ENCODE data around the gene SEMA4G. TPM values are rescaled to one million over a fixed set of nuclear protein-coding genes. Genes with fewer than 3 reads are reported as not detected.

Gene SEMA4G
- total and polyA plus RNA-seq, 2 of the 8 experiments (the other 6 are each of a cell fraction or from before 2014, with no cell fraction given): 7.1 to 18.2 TPM

GRCh38 chr10:101012525-101013364 lies 43.4 kb downstream of the SEMA4G start:
- no peak overlapping the region for H4K91ac ChIP-seq (replicated peaks; ENCODE audit: insufficient read length, low read length)
- H3K18ac ChIP-seq (ENCODE audit: extremely low read depth, low read length): no peak overlapping the region
- no peaks in the 10 kb centered on the region for H3K36me3 ChIP-seq (ENCODE audit: control insufficient read depth in 2 of 4, insufficient read depth in 4 of 4, low read length in 3 of 4)
- H3K14ac ChIP-seq (ENCODE audit: insufficient read length): no peak overlapping the region
- no peak overlapping the region for H3K4me3 ChIP-seq (ENCODE audit: extremely low read depth in 1 of 4, insufficient read depth in 2 of 4, low read depth in 3 of 4, low read length in 4 of 4)
- no peak overlapping the region for H3K9ac ChIP-seq (replicated peaks in 1 of 4; ENCODE audit: extremely low read depth in 1 of 4, low read depth in 3 of 4, low read length in 3 of 4)
- H2BK15ac ChIP-seq (ENCODE audit: low read length): no peak overlapping the region
- H2BK12ac ChIP-seq (ENCODE audit: low read depth, low read length): no peak overlapping the region
- H3K27ac ChIP-seq (ENCODE audit: low read depth, low read length): no peak overlapping the region
- H3K4ac ChIP-seq (replicated peaks; ENCODE audit: insufficient read length, low read depth, low read length): no peak overlapping the region
- H2BK120ac ChIP-seq (replicated peaks; ENCODE audit: low read depth, low read length): no peak overlapping the region
- WGBS, 2 experiments (ENCODE audit: extremely low coverage in 1 of 2, insufficient coverage in 1 of 2, insufficient read length in 1 of 2, insufficient replicate concordance in 2 of 2, low coverage in 1 of 2, low lambda C conversion rate in 2 of 2, missing lambda C conversion rate in 1 of 2): 46% methylated on average over 14 of the region's 14 CpGs; no CpG with 5 or more reads in 1 of the 2 experiments
- CTCF ChIA-PET (ENCODE audit: partially characterized antibody): interaction anchor here (0.7 to 11.0 kb wide), 11 partner anchors 16 to 177 kb away, joined by 3 to 352 read pairs (median 5); partner anchors contain the start of genes KAZALD1, LZTS2, MRPL43 and PDZD7
- no peaks in the 10 kb centered on the region for H3K9me3 ChIP-seq (ENCODE audit: insufficient read depth in 2 of 2, low read depth in 1 of 2, low read length in 1 of 2)
- no peak overlapping the region for H3K4me2 ChIP-seq (ENCODE audit: insufficient read depth in 1 of 2, low read depth in 2 of 2, low read length in 2 of 2)
- POLR2A ChIA-PET (ENCODE audit: partially characterized antibody): interaction anchor here (1.1 to 7.5 kb wide), 2 partner anchors 14 to 24 kb away, joined by 4 to 143 read pairs; partner anchors contain the start of gene LZTS2
- peaks cover 5 to 20% (median 14%) of the 10 kb centered on the region in 4 experiments for H3K27me3 ChIP-seq (replicated peaks in 1 of 4; ENCODE audit: control insufficient read depth in 3 of 4, extremely low read depth in 1 of 4, insufficient read depth in 3 of 4, low read length in 3 of 4)
- no peaks in the 10 kb centered on the region for H3K79me2 ChIP-seq (ENCODE audit: control insufficient read depth in 1 of 2, insufficient read depth in 2 of 2, low read length in 2 of 2)
- no peak overlapping the region for H2AFZ ChIP-seq (ENCODE audit: low read length)
- DNase-seq (ENCODE audit: low read depth in 1 of 2, low spot score in 2 of 2) (peak in 1 of 2 experiments; percentile 88), FAIRE-seq (peak; percentile 88)
- H4K20me1 ChIP-seq (replicated peaks in 1 of 2; ENCODE audit: control insufficient read depth in 1 of 2, insufficient read depth in 2 of 2, low read length in 2 of 2): peaks cover 0 to 2% of the 10 kb centered on the region in 2 experiments
- H3K23me2 ChIP-seq (ENCODE audit: low read depth, low read length): no peaks in the 10 kb centered on the region
- no peak overlapping the region for H4K8ac ChIP-seq (ENCODE audit: extremely low read depth, insufficient read depth, low read length)
- no peak overlapping the region for H3K23ac ChIP-seq (ENCODE audit: insufficient read length)
- no peaks in the 10 kb centered on the region for H3K79me1 ChIP-seq (ENCODE audit: low read depth, low read length)
- H4K5ac ChIP-seq (ENCODE audit: insufficient read length, low read depth, low read length): no peak overlapping the region
- no peak overlapping the region for H3K56ac ChIP-seq (replicated peaks; ENCODE audit: insufficient read length, low read depth, low read length)
- no peak overlapping the region for H2AK5ac ChIP-seq (ENCODE audit: low read depth, low read length)
- H3K4me1 ChIP-seq (replicated peaks in 1 of 4; ENCODE audit: control insufficient read depth in 3 of 4, insufficient read depth in 4 of 4, low read length in 3 of 4): peaks cover 0 to 12% (median 7%) of the 10 kb centered on the region in 4 experiments; a peak in 4 of 7 replicates
- H2BK5ac ChIP-seq (ENCODE audit: low read depth, low read length): no peak overlapping the region
- H2BK20ac ChIP-seq (ENCODE audit: low read length): no peak overlapping the region
- TF ChIP-seq EP300 (IDR thresholded peaks at IDR 0.05; ENCODE audit: borderline replicate concordance in 1 of 2, low read depth in 2 of 2, low read length in 2 of 2) (no peak), YY1 (IDR thresholded peaks at IDR 0.05; ENCODE audit: low read depth, low read length) (peak; percentile 58; the same call in 1 of the 2 replicates), CREB1 (IDR thresholded peaks at IDR 0.05) (peak; percentile 34), MAX (IDR thresholded peaks at IDR 0.05) (peak; percentile 26; the same call in 1 of the 2 replicates), SIN3A (conservative IDR thresholded peaks at IDR 0.05 in 1 of 2, IDR thresholded peaks at IDR 0.05 in 1 of 2; ENCODE audit: low read depth in 1 of 2, low read length in 2 of 2) (0 out of 4 replicates have a peak, but pooled peaks of 1 of the 2 experiments have one; percentile 33), KDM1A (IDR thresholded peaks at IDR 0.05; ENCODE audit: borderline replicate concordance, low read length) (no peak), RBBP5 (IDR thresholded peaks at IDR 0.05; ENCODE audit: borderline replicate concordance, low read depth, low read length) (no peak), HDAC2 (IDR thresholded peaks at IDR 0.05; ENCODE audit: borderline replicate concordance in 1 of 2, low read depth in 2 of 2, low read length in 2 of 2) (0 out of 4 replicates have a peak, but pooled peaks have one; percentile 28 to 58), SP4 (IDR thresholded peaks at IDR 0.05; ENCODE audit: low read length) (0 out of 2 replicates have a peak, but pooled peaks have one; percentile 43)

Data from H1 (cell line).